HG02678 (cell line): ENCODE results near the gene MLLT1.
A peak's percentile ranks its signal among the peaks of the same experiment; 100 is the strongest.
"Not testable (repeated sequence)": the region's sequence is repeated elsewhere in the genome, so short reads cannot be mapped to it uniquely, and the experiment has no call there.

ENCODE experiments used
- ATAC-seq: cut with Tn5 transposase; IDR thresholded peaks from one replicate; pipeline ENCODE4 v1.9.1; 2021; ENCODE audit warnings: mild to moderate bottlenecking, moderate library complexity; ENCODE audit not compliant: unreplicated experiment

Gene MLLT1

GRCh38 chr19:6279931-6280591 lies at the start of gene MLLT1:
TSS of gene MLLT1 (minus strand) at chr19:6279975. CDS start at chr19:6279784, 191 bp downstream.
- peak; percentile 94 for ATAC-seq

GRCh38 chr19:6326815-6327214 lies 47.0 kb upstream of the MLLT1 start:
- no peak for ATAC-seq

GRCh38 chr19:6325614-6326013 lies 45.8 kb upstream of the MLLT1 start:
- no peak for ATAC-seq

GRCh38 chr19:6324757-6325156 lies 45.0 kb upstream of the MLLT1 start:
- no peak for ATAC-seq

- ATAC-seq, result no peak
Observed at GRCh38 chr19:6322284-6322683, 42.5 kb upstream of the MLLT1 start.

GRCh38 chr19:6319376-6319775 lies 39.6 kb upstream of the MLLT1 start:
- no peak for ATAC-seq

GRCh38 chr19:6318772-6319171 lies 39.0 kb upstream of the MLLT1 start:
- no peak for ATAC-seq

GRCh38 chr19:6315646-6316045 lies 35.9 kb upstream of the MLLT1 start:
- not testable (repeated sequence) for ATAC-seq

GRCh38 chr19:6313398-6313969 lies 33.7 kb upstream of the MLLT1 start:
- ATAC-seq, result no peak

GRCh38 chr19:6312018-6312417 lies 32.2 kb upstream of the MLLT1 start:
- no peak for ATAC-seq

- ATAC-seq, result no peak
Observed at GRCh38 chr19:6298413-6298812, 18.6 kb upstream of the MLLT1 start.

- ATAC-seq, result no peak
Observed at GRCh38 chr19:6297202-6297601, 17.4 kb upstream of the MLLT1 start.

- no peak for ATAC-seq
Observed at GRCh38 chr19:6292006-6292405, 12.2 kb upstream of the MLLT1 start.

GRCh38 chr19:6288737-6289136 lies 9.0 kb upstream of the MLLT1 start:
- ATAC-seq, result no peak

GRCh38 chr19:6287269-6287885 lies 7.6 kb upstream of the MLLT1 start:
- ATAC-seq, result no peak

GRCh38 chr19:6286676-6287075 lies 6.9 kb upstream of the MLLT1 start:
- no peak for ATAC-seq

GRCh38 chr19:6282393-6282792 lies 2.6 kb upstream of the MLLT1 start:
- not testable (repeated sequence) for ATAC-seq

- peak; percentile 32 for ATAC-seq
Observed at GRCh38 chr19:6279620-6279930, 200 bp downstream of the MLLT1 start.

GRCh38 chr19:6278740-6279619 lies 795 bp downstream of the MLLT1 start:
- ATAC-seq, result no peak

- ATAC-seq, result no peak
Observed at GRCh38 chr19:6278051-6278450, 1.7 kb downstream of the MLLT1 start.

GRCh38 chr19:6276447-6276846 lies 3.3 kb downstream of the MLLT1 start:
- ATAC-seq, result no peak
